ENCODE measurements around the gene RPS6KA2. TPM values are rescaled to one million over a fixed set of nuclear protein-coding genes. Genes with fewer than 3 reads are reported as not detected.

The RPS6KA2 gene
- total and polyA plus RNA-seq, 2 experiments from 2014 or later = 12.5 to 25.3 TPM

GRCh38 chr6:166645896-166646295, 18.8 kb upstream of the RPS6KA2 start:
- Histone ChIP-seq H3K36me3 (ENCODE audit: insufficient read depth) (no peaks in the 10 kb centered on the region), H3K27me3 (ENCODE audit: insufficient read depth) (no peaks in the 10 kb centered on the region), H3K4me1 (ENCODE audit: insufficient read depth) (peaks cover 22% of the 10 kb centered on the region), H3K4me3 (no peak overlapping the region), H2AFZ (no peak overlapping the region), H3K9me2 (ENCODE audit: insufficient read depth) (0 out of 2 replicates have a peak, but pooled peaks cover 4% of the 10 kb centered on the region), H3F3A (replicated peaks; ENCODE audit: low read depth) (peaks cover 11% of the 10 kb centered on the region; the same call in 1 of the 2 replicates), H4K20me1 (replicated peaks; ENCODE audit: insufficient read depth) (no peaks in the 10 kb centered on the region; the same call in none of the 2 replicates), H3K79me2 (replicated peaks; ENCODE audit: insufficient read depth) (no peaks in the 10 kb centered on the region), H3K4me2 (no peak overlapping the region), H3K27ac (ENCODE audit: low read depth) (no peak overlapping the region)
- Mint-ChIP-seq H3K4me1 (peaks cover 18% of the 10 kb centered on the region), H3K36me3 (ENCODE audit: low read depth) (no peaks in the 10 kb centered on the region), H3K27me3 (ENCODE audit: insufficient read depth, low read depth, poor library complexity) (peaks cover 2% of the 10 kb centered on the region), H3K27ac (no peak overlapping the region), H3K9me3 (no peaks in the 10 kb centered on the region), H3K4me3 (no peak overlapping the region)
- TF ChIP-seq JUNB (IDR thresholded peaks at IDR 0.05; ENCODE audit: unreplicated experiment) = peak; percentile 64
- no peak for TF ChIP-seq ZNF331 (CRISPR knock-in tag; IDR thresholded peaks at IDR 0.05; ENCODE audit: low read depth)
- no peak for DNase-seq (ENCODE audit: low spot score)
- ATAC-seq = no peak; the same call in 2 of the 3 replicates

- Histone ChIP-seq H2AFZ (no peak overlapping the region), H4K20me1 (replicated peaks; ENCODE audit: insufficient read depth) (no peaks in the 10 kb centered on the region; the same call in none of the 2 replicates), H3K4me2 (no peak overlapping the region), H3K36me3 (ENCODE audit: insufficient read depth) (no peaks in the 10 kb centered on the region), H3K4me3 (no peak overlapping the region), H3K27ac (ENCODE audit: low read depth) (no peak overlapping the region), H3F3A (replicated peaks; ENCODE audit: low read depth) (peaks cover 11% of the 10 kb centered on the region; the same call in 1 of the 2 replicates), H3K79me2 (replicated peaks; ENCODE audit: insufficient read depth) (no peaks in the 10 kb centered on the region), H3K4me1 (ENCODE audit: insufficient read depth) (peaks cover 11% of the 10 kb centered on the region), H3K27me3 (ENCODE audit: insufficient read depth) (no peaks in the 10 kb centered on the region), H3K9me2 (ENCODE audit: insufficient read depth) (0 out of 2 replicates have a peak, but pooled peaks cover 4% of the 10 kb centered on the region)
- peaks cover 5% of the 10 kb centered on the region for H3K27me3 Mint-ChIP-seq (ENCODE audit: insufficient read depth, low read depth, poor library complexity)
- no peak overlapping the region for H3K4me3 Mint-ChIP-seq
- ATAC-seq = no peak
- peaks cover 19% of the 10 kb centered on the region for H3K4me1 Mint-ChIP-seq
- H3K36me3 Mint-ChIP-seq (ENCODE audit: low read depth) = no peaks in the 10 kb centered on the region
- H3K9me3 Mint-ChIP-seq = no peaks in the 10 kb centered on the region
- no peak for TF ChIP-seq CTCF (conservative IDR thresholded peaks at IDR 0.05; ENCODE audit: low read depth in 2 of 2)
- no peak for TF ChIP-seq ETS1 (IDR thresholded peaks at IDR 0.05)
- TF ChIP-seq ZNF462 (CRISPR knock-in tag; IDR thresholded peaks at IDR 0.05) = no peak
- TF ChIP-seq CREB1 (CRISPR knock-in tag; IDR thresholded peaks at IDR 0.05; ENCODE audit: low read depth) = no peak
- TF ChIP-seq JUNB (IDR thresholded peaks at IDR 0.05; ENCODE audit: unreplicated experiment) = no peak
- no peak for TF ChIP-seq EZH2 (IDR thresholded peaks at IDR 0.05; ENCODE audit: low read depth, unreplicated experiment)
- TF ChIP-seq POLR2AphosphoS5 (IDR thresholded peaks at IDR 0.05; ENCODE audit: low read depth) = no peak
- TF ChIP-seq STAT1 (IDR thresholded peaks at IDR 0.05; ENCODE audit: unreplicated experiment) = no peak
- TF ChIP-seq ZNF331 (CRISPR knock-in tag; IDR thresholded peaks at IDR 0.05; ENCODE audit: low read depth) = no peak
- DNase-seq (ENCODE audit: low spot score) = no peak
- H3K27ac Mint-ChIP-seq = no peak overlapping the region
Observed at GRCh38 chr6:166644681-166645080, 17.6 kb upstream of the RPS6KA2 start.
